ENCODE results near the gene GPNMB.

The GPNMB gene

GRCh38 chr7:23267357-23267756 is 20.8 kb downstream of the GPNMB start:
- no peaks in the 10 kb centered on the region for H3K79me2 ChIP-seq (ENCODE audit: insufficient read depth, low read length)
- H3K9ac ChIP-seq (ENCODE audit: low read length) = no peak overlapping the region
- no peak overlapping the region for H3K4me3 ChIP-seq (ENCODE audit: low read depth, low read length, poor library complexity, severe bottlenecking)
- no peak overlapping the region for H3K4me2 ChIP-seq (ENCODE audit: low read length)
- H3F3A ChIP-seq (ENCODE audit: insufficient read depth, low read length) = no peaks in the 10 kb centered on the region
- no peak for TF ChIP-seq EZH2 (IDR thresholded peaks at IDR 0.05; ENCODE audit: borderline replicate concordance, low read length)
- no peak for TF ChIP-seq CTCF (IDR thresholded peaks at IDR 0.05; ENCODE audit: low read length)
- H3K36me3 ChIP-seq (ENCODE audit: insufficient read depth, low read length) = no peaks in the 10 kb centered on the region; the same call in 1 of the 2 replicates
- H3K9me3 ChIP-seq (ENCODE audit: low read length) = peaks cover 3% of the 10 kb centered on the region; the same call in 1 of the 2 replicates
- no peaks in the 10 kb centered on the region for H3K27me3 ChIP-seq (ENCODE audit: insufficient read depth, low read length)
- no peaks in the 10 kb centered on the region for H3K9me2 ChIP-seq (ENCODE audit: low read depth, low read length)
- no peaks in the 10 kb centered on the region for H4K20me1 ChIP-seq (ENCODE audit: insufficient read depth, low read length)
- H3K4me1 ChIP-seq (ENCODE audit: insufficient read depth, low read length, severe bottlenecking) = peaks cover 5% of the 10 kb centered on the region
- no peak overlapping the region for H2AFZ ChIP-seq (ENCODE audit: low read length)
- no peak overlapping the region for H3K27ac ChIP-seq (ENCODE audit: low read depth, low read length, poor library complexity, severe bottlenecking)

DNA sequence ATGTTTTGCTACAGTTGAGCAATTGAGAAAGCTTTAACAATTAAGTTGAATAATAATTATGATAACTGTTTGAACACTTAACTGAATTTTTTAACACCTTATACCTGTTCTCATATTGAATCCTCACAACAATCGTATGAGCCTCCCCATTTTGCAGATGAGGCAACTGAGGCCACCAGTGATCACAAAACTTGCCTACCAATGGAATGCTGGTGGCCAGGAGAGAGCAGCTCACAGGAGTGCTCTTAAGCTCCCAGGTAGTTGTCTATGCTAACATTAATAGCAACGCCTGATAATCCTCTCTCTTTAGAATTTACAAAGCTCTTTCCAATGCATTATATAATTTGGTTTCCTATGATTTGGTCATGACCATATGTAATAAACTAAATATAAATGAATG is 21.6 kb downstream of the GPNMB start:
- H2AFZ ChIP-seq (ENCODE audit: low read length) = no peak overlapping the region
- no peaks in the 10 kb centered on the region for H3K79me2 ChIP-seq (ENCODE audit: insufficient read depth, low read length)
- H4K20me1 ChIP-seq (ENCODE audit: insufficient read depth, low read length) = no peaks in the 10 kb centered on the region
- no peak overlapping the region for H3K4me2 ChIP-seq (ENCODE audit: low read length)
- no peak for TF ChIP-seq EZH2 (IDR thresholded peaks at IDR 0.05; ENCODE audit: borderline replicate concordance, low read length)
- TF ChIP-seq CTCF (IDR thresholded peaks at IDR 0.05; ENCODE audit: low read length) = no peak
- no peaks in the 10 kb centered on the region for H3K27me3 ChIP-seq (ENCODE audit: insufficient read depth, low read length)
- no peak overlapping the region for H3K4me3 ChIP-seq (ENCODE audit: low read depth, low read length, poor library complexity, severe bottlenecking)
- no peaks in the 10 kb centered on the region for H3F3A ChIP-seq (ENCODE audit: insufficient read depth, low read length)
- H3K27ac ChIP-seq (ENCODE audit: low read depth, low read length, poor library complexity, severe bottlenecking) = no peak overlapping the region
- H3K9me2 ChIP-seq (ENCODE audit: low read depth, low read length) = no peaks in the 10 kb centered on the region
- peaks cover 3% of the 10 kb centered on the region; the same call in 1 of the 2 replicates for H3K9me3 ChIP-seq (ENCODE audit: low read length)
- peaks cover 13% of the 10 kb centered on the region for H3K4me1 ChIP-seq (ENCODE audit: insufficient read depth, low read length, severe bottlenecking)
- no peak overlapping the region for H3K9ac ChIP-seq (ENCODE audit: low read length)
- H3K36me3 ChIP-seq (ENCODE audit: insufficient read depth, low read length) = no peaks in the 10 kb centered on the region; the same call in 1 of the 2 replicates

DNA sequence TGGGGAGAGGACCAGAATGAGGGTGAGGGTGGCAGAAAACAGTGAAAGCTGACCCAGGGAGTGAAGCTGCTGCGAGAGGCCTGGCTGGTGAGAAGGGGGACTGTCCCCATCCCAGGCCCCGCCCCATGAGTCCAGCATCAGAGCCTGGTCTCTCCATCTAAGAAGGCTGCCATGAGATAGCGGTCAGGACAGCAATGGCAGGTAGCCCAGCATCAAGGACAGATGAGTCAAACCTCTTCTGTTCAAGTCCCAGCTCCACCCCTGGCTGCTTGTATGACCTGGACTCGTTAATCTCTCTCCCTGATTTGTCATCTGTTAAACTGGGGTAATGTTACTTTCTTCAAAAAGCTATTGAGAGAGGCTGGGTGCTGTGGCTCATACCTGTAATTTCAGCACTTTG is 22.2 kb downstream of the GPNMB start:
- Histone ChIP-seq H2AFZ (ENCODE audit: low read length) (no peak overlapping the region), H3K9ac (ENCODE audit: low read length) (no peak overlapping the region), H3K4me3 (ENCODE audit: low read depth, low read length, poor library complexity, severe bottlenecking) (no peak overlapping the region), H4K20me1 (ENCODE audit: insufficient read depth, low read length) (no peaks in the 10 kb centered on the region), H3K27ac (ENCODE audit: low read depth, low read length, poor library complexity, severe bottlenecking) (no peak overlapping the region), H3K9me2 (ENCODE audit: low read depth, low read length) (no peaks in the 10 kb centered on the region), H3K4me2 (ENCODE audit: low read length) (no peak overlapping the region), H3K4me1 (ENCODE audit: insufficient read depth, low read length, severe bottlenecking) (peaks cover 16% of the 10 kb centered on the region), H3K9me3 (ENCODE audit: low read length) (peaks cover 3% of the 10 kb centered on the region; the same call in 1 of the 2 replicates), H3K27me3 (ENCODE audit: insufficient read depth, low read length) (no peaks in the 10 kb centered on the region), H3K36me3 (ENCODE audit: insufficient read depth, low read length) (no peaks in the 10 kb centered on the region; the same call in 1 of the 2 replicates), H3F3A (ENCODE audit: insufficient read depth, low read length) (no peaks in the 10 kb centered on the region), H3K79me2 (ENCODE audit: insufficient read depth, low read length) (no peaks in the 10 kb centered on the region)
- no peak for TF ChIP-seq CTCF (IDR thresholded peaks at IDR 0.05; ENCODE audit: low read length)
- TF ChIP-seq EZH2 (IDR thresholded peaks at IDR 0.05; ENCODE audit: borderline replicate concordance, low read length) = no peak
